ENCODE results near the gene PCNT. TPM values are rescaled to one million over a fixed set of nuclear protein-coding genes. Genes with fewer than 3 reads are reported as not detected.

Gene PCNT
- total and polyA plus RNA-seq, 9 of the 15 experiments (the other 6 are each of a cell fraction or from before 2014, with no cell fraction given) = 9.1 to 53.5 (median 31.3) TPM

DNA sequence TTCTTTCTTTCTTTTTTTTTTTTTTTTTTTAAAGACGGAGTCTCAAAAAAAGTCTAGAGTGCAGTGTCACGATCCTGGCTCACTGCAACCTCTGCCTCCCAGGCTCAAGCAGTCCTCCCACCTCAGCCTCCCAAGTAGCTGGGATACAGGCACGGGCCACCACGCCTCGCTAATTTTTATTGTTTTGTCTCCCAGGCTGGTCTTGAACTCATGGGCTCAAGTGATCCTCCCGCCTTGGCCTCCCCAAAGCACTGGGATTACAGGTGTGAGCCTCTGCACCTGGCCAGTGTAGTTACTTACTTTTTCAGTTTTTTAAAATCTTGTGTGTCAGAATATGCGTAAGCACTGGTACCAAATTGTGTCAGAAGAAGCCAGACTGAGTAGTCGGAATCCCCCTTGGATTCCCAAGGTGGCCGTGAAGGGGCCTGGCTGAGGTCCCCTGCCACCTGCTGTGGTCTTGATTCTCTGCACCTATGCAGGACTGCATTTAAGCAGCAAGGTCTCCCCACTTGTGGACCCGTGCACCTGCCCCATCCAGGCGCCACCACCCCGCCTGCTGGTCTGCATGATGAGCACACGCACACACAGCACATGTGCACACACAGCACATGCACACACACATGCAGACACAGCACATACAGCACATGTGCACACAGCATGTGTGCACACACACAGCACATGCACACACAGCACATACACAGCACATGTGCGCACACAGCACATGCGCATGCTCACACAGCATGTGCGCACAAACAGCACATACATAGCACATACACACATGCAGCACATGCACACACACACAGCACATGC lies 47.5 kb downstream of the PCNT start:
- Histone ChIP-seq H3K4me3 (no peak overlapping the region), H3K9me3 (replicated peaks; ENCODE audit: control insufficient read depth, insufficient read depth, low read depth, low read length) (no peaks in the 10 kb centered on the region), H3K4me1 (replicated peaks in 1 of 2; ENCODE audit: control insufficient read depth in 2 of 2, insufficient read depth in 2 of 2, low read length in 2 of 2) (peaks cover 0 to 14% of the 10 kb centered on the region in 2 experiments; a peak in 1 of 5 replicates), H3K9ac (ENCODE audit: insufficient read depth in 1 of 2, low read depth in 2 of 2, low read length in 2 of 2) (no peak overlapping the region), H3K79me2 (ENCODE audit: control insufficient read depth, insufficient read depth, low read length) (peaks cover 40% of the 10 kb centered on the region), H3K36me3 (ENCODE audit: control insufficient read depth, insufficient read depth, low read length) (peaks cover 54% of the 10 kb centered on the region; the same call in 2 of the 3 replicates), H3K27ac (ENCODE audit: extremely low read depth, low read depth, low read length) (no peak overlapping the region), H3K27me3 (ENCODE audit: control insufficient read depth in 2 of 2, insufficient read depth in 2 of 2, low read length in 2 of 2) (no peaks in the 10 kb centered on the region; a peak in 2 of 5 replicates), H3K9me1 (ENCODE audit: control insufficient read depth, insufficient read depth, low read length) (no peaks in the 10 kb centered on the region), H3K4me2 (ENCODE audit: insufficient read depth, low read length) (no peak overlapping the region), H2AFZ (ENCODE audit: low read depth, low read length) (no peak overlapping the region), H4K20me1 (replicated peaks; ENCODE audit: control insufficient read depth, insufficient read depth, low read length) (peaks cover 5% of the 10 kb centered on the region; the same call in 1 of the 2 replicates)
- TF ChIP-seq, protein P1, sequence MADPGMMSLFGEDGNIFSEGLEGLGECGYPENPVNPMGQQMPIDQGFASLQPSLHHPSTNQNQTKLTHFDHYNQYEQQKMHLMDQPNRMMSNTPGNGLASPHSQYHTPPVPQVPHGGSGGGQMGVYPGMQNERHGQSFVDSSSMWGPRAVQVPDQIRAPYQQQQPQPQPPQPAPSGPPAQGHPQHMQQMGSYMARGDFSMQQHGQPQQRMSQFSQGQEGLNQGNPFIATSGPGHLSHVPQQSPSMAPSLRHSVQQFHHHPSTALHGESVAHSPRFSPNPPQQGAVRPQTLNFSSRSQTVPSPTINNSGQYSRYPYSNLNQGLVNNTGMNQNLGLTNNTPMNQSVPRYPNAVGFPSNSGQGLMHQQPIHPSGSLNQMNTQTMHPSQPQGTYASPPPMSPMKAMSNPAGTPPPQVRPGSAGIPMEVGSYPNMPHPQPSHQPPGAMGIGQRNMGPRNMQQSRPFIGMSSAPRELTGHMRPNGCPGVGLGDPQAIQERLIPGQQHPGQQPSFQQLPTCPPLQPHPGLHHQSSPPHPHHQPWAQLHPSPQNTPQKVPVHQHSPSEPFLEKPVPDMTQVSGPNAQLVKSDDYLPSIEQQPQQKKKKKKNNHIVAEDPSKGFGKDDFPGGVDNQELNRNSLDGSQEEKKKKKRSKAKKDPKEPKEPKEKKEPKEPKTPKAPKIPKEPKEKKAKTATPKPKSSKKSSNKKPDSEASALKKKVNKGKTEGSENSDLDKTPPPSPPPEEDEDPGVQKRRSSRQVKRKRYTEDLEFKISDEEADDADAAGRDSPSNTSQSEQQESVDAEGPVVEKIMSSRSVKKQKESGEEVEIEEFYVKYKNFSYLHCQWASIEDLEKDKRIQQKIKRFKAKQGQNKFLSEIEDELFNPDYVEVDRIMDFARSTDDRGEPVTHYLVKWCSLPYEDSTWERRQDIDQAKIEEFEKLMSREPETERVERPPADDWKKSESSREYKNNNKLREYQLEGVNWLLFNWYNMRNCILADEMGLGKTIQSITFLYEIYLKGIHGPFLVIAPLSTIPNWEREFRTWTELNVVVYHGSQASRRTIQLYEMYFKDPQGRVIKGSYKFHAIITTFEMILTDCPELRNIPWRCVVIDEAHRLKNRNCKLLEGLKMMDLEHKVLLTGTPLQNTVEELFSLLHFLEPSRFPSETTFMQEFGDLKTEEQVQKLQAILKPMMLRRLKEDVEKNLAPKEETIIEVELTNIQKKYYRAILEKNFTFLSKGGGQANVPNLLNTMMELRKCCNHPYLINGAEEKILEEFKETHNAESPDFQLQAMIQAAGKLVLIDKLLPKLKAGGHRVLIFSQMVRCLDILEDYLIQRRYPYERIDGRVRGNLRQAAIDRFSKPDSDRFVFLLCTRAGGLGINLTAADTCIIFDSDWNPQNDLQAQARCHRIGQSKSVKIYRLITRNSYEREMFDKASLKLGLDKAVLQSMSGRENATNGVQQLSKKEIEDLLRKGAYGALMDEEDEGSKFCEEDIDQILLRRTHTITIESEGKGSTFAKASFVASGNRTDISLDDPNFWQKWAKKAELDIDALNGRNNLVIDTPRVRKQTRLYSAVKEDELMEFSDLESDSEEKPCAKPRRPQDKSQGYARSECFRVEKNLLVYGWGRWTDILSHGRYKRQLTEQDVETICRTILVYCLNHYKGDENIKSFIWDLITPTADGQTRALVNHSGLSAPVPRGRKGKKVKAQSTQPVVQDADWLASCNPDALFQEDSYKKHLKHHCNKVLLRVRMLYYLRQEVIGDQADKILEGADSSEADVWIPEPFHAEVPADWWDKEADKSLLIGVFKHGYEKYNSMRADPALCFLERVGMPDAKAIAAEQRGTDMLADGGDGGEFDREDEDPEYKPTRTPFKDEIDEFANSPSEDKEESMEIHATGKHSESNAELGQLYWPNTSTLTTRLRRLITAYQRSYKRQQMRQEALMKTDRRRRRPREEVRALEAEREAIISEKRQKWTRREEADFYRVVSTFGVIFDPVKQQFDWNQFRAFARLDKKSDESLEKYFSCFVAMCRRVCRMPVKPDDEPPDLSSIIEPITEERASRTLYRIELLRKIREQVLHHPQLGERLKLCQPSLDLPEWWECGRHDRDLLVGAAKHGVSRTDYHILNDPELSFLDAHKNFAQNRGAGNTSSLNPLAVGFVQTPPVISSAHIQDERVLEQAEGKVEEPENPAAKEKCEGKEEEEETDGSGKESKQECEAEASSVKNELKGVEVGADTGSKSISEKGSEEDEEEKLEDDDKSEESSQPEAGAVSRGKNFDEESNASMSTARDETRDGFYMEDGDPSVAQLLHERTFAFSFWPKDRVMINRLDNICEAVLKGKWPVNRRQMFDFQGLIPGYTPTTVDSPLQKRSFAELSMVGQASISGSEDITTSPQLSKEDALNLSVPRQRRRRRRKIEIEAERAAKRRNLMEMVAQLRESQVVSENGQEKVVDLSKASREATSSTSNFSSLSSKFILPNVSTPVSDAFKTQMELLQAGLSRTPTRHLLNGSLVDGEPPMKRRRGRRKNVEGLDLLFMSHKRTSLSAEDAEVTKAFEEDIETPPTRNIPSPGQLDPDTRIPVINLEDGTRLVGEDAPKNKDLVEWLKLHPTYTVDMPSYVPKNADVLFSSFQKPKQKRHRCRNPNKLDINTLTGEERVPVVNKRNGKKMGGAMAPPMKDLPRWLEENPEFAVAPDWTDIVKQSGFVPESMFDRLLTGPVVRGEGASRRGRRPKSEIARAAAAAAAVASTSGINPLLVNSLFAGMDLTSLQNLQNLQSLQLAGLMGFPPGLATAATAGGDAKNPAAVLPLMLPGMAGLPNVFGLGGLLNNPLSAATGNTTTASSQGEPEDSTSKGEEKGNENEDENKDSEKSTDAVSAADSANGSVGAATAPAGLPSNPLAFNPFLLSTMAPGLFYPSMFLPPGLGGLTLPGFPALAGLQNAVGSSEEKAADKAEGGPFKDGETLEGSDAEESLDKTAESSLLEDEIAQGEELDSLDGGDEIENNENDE (IDR thresholded peaks at IDR 0.05; ENCODE audit: low read depth, low read length) = no peak
- 0 out of 2 replicates have a peak, but pooled peaks have one; percentile 25 for TF ChIP-seq SUPT5H (IDR thresholded peaks at IDR 0.05)
- ChIA-PET POLR2A (no interaction called here), CTCF (ENCODE audit: low intra/inter-chr PET ratio) (no interaction called here)
- WGBS (ENCODE audit: insufficient coverage, low coverage, missing lambda C conversion rate) = 96% methylated on average over 15 of the region's 16 CpGs
- DNase-seq (ENCODE audit: extremely low read depth in 1 of 4, low spot score in 3 of 4) (no peak), FAIRE-seq (peak; percentile 40), ATAC-seq (no peak)
- intact Hi-C loops (cut with micrococcal nuclease) (no loop called here), in situ Hi-C loops (cut with MboI) (no loop called here)
- no TSS peak for BruUV-seq (replicated peaks)
